TTC549 (cell line): ENCODE data around the gene HMGCS1.
"Not testable (repeated sequence)": the region's sequence is repeated elsewhere in the genome, so short reads cannot be mapped to it uniquely, and the experiment has no call there.

Experiments
- FAIRE-seq: peaks from 2 replicates; lab custom pipeline; 2012; peaks lifted over from hg19 to GRCh38; lab: Jason Lieb, UNC

HMGCS1 gene

DNA sequence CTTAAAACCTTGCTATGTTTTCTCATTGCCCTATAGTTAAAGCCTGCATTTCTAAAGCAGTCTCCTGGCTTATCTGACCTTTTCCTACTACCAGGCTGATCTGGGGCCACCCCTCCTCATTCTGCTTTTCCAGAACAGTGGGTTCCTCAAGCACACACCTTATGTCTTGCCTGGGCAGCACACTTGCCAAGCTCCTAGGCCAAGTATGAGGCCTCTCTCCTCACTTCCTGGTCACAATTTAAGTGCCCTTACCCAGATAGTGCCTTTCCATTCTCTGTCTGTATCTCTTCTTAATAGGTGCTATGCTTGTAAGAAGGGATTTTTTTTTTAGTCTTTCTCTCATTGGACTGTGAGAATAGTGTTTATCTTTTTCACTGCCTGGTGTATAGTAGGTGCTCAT is 39.7 kb downstream of the HMGCS1 start:
- no peak for FAIRE-seq

DNA sequence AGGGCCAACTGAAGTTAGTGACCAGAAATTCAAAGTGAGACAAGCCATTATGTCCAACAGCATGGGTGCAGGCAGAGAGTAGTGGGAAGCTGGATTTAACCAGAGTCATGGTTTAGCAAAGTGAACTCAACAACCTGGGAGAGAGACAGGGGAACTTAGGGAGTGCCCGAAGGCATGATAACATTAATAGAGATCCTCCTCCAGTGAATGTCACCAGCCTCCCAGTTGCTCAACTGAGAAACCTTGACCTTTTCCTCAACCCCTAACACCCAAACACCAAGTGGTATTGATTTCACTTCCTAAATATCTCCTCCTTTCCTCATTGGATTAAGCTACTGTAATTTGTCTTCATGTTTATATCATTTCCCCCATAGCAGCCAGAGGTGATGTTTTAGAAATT is 42.6 kb downstream of the HMGCS1 start:
- FAIRE-seq, result no peak

DNA sequence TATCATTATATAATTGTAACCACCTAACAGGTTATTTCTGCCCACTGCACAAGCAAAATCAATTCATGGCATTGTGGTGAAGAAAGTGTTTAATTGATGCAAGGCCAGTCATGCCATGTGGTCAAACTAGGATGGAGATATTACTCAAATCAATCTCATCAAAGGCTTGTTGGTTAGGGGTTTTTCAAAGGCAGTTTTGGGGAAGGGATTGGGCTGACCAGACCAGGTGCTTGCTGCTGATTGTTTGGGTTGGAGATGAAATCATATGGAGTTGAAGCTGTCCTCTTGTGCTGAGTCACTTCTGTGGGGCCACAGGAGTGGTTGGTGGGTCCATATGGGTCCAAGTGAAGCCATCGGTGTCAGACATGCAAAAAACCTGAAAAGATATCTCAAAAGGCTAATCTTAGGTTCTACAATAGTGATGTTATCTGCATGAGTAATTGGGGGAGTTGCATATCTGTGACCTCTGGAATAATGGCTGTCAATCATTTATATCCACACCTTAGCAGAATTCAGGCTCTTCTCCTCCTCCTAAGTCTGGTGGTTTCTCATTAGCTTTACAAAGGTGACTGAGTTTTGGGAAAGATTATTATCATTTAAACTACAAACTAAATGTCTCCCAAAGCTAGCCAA is 44.9 kb downstream of the HMGCS1 start:
- FAIRE-seq, result no peak

DNA sequence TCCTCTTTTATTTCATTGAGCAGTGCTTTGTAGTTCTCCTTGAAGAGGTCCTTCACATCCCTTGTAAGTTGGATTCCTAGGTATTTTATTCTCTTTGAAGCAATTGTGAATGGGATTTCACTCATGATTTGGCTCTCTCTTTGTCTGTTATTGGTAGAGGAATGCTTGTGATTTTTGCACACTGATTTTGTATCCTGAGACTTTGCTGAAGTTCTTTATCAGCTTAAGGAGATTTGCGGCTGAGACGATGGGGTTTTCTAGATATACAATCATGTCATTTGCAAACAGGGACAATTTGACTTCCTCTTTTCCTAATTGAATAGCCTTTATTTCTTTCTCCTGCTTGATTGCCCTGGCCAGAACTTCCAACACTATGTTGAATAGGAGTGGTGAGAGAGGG is 50.9 kb downstream of the HMGCS1 start:
- not testable (repeated sequence) for FAIRE-seq

DNA sequence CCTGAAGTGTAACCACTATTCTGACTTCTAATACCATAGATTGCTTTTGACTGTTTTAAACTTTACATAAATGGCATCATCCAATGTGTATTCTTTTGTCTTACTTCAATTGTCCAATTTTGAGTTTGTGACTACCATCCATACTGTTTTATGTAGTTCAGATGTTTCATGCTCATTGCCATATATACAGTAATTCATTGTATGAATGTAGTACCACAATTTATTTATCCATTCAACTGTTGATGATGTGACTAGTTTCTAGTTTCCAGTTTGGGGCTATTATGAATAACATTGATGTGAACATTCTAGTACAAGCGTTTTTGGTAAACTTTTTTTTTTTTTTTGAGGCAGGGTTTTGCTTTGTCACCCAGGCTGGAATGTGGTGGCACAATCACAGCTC is 55.1 kb downstream of the HMGCS1 start:
- FAIRE-seq, result no peak

DNA sequence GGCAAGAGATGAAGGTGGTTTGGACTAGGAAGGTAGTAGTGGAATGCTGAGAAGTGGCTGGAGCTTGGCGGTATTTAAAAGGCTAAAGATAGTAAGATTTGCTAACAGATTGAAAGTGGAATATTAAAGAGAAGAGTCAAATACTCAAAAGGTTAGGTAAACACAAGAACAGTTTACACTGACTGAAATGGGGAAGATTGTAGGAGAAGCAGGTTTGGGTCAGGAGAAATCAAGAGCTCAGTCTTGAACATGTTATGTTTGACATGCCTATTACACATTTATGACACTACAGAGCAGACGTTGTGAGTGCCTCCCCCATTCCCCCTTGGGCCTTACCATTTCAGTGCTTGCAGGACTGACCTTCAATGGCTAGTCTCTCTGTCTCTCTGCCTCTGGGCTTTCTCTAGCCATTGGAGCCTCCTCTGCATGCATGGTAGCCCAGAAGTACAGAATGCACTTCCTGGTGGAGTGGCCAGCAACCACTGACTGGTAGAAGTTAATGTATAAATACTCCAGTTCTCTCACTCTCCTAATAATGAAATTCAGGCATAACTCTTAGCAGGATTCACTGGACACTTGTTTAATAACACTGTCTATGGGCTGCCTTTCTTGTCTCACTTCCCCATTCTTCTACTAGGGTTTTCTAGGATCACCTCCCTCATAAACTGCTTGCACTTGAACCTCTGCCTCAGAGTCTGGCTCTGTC is 56.8 kb downstream of the HMGCS1 start:
- no peak for FAIRE-seq

DNA sequence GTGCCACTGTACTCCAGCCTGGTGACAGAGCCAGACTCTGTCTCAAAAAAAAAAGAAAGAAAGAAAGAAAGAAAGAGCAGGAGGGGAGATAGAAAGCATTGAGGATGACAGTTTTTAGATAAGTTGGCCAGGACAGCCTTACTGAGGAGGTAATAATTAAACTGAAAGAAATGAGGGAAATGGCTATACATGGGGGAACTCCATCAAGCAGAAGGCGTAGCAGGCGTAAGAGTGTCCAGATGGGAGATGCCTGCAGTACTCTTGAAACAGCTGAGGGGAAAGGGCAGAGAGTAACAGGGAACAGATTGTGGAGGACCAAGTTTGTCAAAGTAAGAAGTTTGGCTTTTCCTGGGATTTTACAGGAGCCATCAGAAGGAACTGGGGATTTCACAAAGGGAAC is 57.5 kb downstream of the HMGCS1 start:
- FAIRE-seq, result no peak

DNA sequence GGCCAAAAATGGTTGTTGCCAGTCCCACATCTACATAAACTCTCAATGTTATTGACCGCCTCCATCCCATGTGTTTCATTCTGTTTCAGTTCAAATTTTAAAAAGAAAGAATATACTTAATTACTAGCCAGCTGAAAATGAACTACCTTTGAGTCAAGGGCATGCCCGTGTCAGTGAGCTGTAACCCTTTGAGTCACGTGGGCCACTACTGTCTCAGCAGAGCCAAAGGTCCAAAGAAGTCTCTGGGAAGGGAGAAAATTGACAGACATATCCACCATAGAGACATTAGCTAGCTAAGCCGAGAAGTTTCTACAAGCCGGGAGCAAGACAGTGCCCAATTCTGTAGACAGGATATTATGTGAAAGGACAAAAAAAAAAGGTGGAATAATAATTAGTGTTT is 61.5 kb downstream of the HMGCS1 start:
- no peak for FAIRE-seq

DNA sequence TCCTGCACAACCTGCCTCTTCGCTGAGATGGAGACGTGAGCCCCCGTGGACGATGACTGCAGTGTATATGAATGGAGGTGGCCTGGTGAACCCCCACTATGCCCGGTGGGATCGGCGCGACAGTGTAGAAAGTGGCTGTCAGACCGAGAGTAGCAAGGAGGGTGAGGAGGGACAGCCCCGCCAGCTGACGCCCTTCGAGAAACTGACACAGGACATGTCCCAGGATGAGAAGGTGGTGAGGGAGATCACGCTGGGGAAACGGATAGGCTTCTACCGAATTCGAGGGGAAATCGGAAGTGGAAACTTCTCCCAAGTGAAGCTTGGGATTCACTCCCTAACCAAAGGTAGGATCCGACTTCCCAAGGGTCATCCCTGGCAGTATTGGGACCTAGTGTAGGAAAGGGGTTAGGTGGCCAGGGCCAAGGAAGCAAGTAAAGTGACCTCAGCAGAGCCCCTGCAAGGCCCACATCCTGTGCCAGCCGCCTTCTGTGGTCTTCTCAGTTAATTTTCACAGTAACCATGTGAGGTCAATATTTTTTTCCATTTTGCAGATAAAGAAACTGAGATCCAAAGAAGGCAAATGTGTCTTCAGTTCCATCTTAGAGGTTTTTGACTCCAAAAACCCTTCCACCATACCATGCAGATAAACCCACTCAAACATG is 67.4 kb downstream of the HMGCS1 start:
- no peak for FAIRE-seq

DNA sequence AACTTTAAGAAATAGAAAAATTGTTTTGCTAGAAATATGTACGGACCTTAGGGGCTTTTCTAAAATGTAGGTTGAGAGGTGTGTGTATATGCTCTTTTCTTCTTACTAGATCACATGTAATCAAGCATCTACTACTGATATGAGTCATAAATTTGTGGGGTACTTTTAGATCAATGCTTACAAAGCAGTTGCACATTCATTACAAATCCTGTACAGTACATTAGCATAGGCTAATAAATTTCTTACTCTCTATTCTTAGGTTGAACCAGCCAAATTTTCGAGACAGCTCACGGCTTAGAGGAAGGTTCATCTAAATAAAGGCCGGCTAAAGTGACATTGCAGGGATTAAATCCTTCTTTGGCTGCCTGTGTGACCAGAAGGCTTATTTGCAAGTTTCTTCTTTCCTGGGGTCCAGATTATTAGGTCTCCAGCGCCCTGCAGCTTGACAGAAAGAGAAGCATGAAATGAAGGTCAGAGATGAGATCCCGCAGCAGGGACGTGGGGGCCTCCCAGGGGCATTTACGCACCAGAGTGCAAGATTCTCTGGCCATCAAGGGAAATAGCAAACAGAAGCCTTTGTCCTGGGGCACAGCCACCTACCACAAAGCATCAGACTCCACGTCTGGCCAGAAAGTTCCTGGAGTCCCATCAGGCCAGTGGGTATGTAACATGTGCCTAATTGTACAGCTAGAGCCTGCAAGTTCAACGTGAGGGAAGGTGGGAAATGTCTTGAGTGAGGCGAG is 68.2 kb downstream of the HMGCS1 start:
- no peak for FAIRE-seq

DNA sequence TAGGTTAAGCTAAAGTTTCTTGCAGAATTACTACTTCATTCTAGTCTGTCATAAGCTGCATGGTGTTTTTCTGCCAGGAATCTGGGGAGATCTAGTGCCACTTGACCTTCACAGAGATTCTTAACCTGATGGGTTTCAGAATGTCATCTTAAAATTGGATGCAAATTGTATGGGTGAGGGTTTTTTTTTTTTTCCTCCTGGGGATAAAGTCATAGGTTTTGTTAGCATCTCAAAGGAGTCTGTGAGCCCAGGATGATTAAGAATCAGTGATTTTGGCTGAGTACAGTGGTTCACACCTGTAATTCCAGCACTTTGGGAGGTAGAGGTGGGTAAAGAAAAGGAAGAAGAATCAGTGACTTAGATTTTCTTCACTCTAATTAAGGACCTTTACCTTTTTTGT is 69.9 kb downstream of the HMGCS1 start:
- FAIRE-seq, result no peak

DNA sequence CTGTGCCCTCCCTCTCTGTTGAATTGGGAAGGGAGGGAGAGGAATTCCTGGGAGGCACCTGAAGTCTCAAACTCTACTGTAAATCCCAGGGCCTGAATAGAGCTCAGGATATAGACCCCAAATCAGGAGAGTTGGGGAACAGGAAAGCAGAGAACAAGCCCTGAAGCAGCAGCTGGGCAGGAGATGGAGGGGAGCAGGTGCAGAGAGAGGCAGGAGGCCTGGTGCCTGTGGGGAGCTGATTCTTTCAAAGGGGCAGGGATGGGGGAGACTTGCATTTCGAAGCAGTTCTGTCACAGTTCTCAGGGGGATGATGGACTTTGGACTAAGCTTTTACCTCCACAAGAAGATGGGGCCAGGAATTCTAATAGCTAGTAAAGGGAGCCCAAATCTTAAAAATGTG is 71.0 kb downstream of the HMGCS1 start:
- no peak for FAIRE-seq
